ENCODE results near the gene SCN2B. TPM values are rescaled to one million over a fixed set of nuclear protein-coding genes. Genes with fewer than 3 reads are reported as not detected.

Gene SCN2B
- total RNA-seq, 1 donor from 2014 or later: 0.05 TPM

GRCh38 chr11:118148240-118148639 lies 28.2 kb downstream of the SCN2B start:
- H3K36me3 Mint-ChIP-seq (ENCODE audit: insufficient read depth): no peaks in the 10 kb centered on the region
- no peak overlapping the region for H3K27ac Mint-ChIP-seq
- TF ChIP-seq, protein P1, sequence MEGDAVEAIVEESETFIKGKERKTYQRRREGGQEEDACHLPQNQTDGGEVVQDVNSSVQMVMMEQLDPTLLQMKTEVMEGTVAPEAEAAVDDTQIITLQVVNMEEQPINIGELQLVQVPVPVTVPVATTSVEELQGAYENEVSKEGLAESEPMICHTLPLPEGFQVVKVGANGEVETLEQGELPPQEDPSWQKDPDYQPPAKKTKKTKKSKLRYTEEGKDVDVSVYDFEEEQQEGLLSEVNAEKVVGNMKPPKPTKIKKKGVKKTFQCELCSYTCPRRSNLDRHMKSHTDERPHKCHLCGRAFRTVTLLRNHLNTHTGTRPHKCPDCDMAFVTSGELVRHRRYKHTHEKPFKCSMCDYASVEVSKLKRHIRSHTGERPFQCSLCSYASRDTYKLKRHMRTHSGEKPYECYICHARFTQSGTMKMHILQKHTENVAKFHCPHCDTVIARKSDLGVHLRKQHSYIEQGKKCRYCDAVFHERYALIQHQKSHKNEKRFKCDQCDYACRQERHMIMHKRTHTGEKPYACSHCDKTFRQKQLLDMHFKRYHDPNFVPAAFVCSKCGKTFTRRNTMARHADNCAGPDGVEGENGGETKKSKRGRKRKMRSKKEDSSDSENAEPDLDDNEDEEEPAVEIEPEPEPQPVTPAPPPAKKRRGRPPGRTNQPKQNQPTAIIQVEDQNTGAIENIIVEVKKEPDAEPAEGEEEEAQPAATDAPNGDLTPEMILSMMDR (IDR thresholded peaks at IDR 0.05; ENCODE audit: unreplicated experiment): no peak
- no peaks in the 10 kb centered on the region for H3K9me3 Mint-ChIP-seq (ENCODE audit: low read depth)
- no peak for DNase-seq (ENCODE audit: low spot score, unreplicated experiment)
- no peak overlapping the region for H3K4me3 Mint-ChIP-seq (ENCODE audit: low read depth)
- no peaks in the 10 kb centered on the region for H3K4me1 Mint-ChIP-seq (ENCODE audit: low read depth)
- peaks cover 90% of the 10 kb centered on the region for H3K27me3 Mint-ChIP-seq

- H3K4me3 Mint-ChIP-seq (ENCODE audit: low read depth): no peak overlapping the region
- H3K9me3 Mint-ChIP-seq (ENCODE audit: low read depth): no peaks in the 10 kb centered on the region
- no peaks in the 10 kb centered on the region for H3K36me3 Mint-ChIP-seq (ENCODE audit: insufficient read depth)
- H3K27ac Mint-ChIP-seq: no peak overlapping the region
- DNase-seq (ENCODE audit: low spot score, unreplicated experiment): no peak
- H3K4me1 Mint-ChIP-seq (ENCODE audit: low read depth): no peaks in the 10 kb centered on the region
- TF ChIP-seq, protein P1 (IDR thresholded peaks at IDR 0.05; ENCODE audit: unreplicated experiment): no peak
- H3K27me3 Mint-ChIP-seq: peaks cover 94% of the 10 kb centered on the region
Observed at GRCh38 chr11:118147502-118147901, 28.9 kb downstream of the SCN2B start.

- H3K4me3 Mint-ChIP-seq (ENCODE audit: low read depth): peak overlapping the region; percentile 69
- H3K36me3 Mint-ChIP-seq (ENCODE audit: insufficient read depth): no peaks in the 10 kb centered on the region
- no peak for DNase-seq (ENCODE audit: low spot score, unreplicated experiment)
- no peaks in the 10 kb centered on the region for H3K9me3 Mint-ChIP-seq (ENCODE audit: low read depth)
- TF ChIP-seq, protein P1 (IDR thresholded peaks at IDR 0.05; ENCODE audit: unreplicated experiment): no peak
- H3K27ac Mint-ChIP-seq: peak overlapping the region; percentile 69
- H3K27me3 Mint-ChIP-seq: peaks cover 94% of the 10 kb centered on the region
- H3K4me1 Mint-ChIP-seq (ENCODE audit: low read depth): no peaks in the 10 kb centered on the region
Observed at GRCh38 chr11:118146554-118146953, 29.9 kb downstream of the SCN2B start.

GRCh38 chr11:118145285-118146227 lies 30.9 kb downstream of the SCN2B start:
- TF ChIP-seq, protein P1 (IDR thresholded peaks at IDR 0.05; ENCODE audit: unreplicated experiment): peak; percentile 91
- no peaks in the 10 kb centered on the region for H3K9me3 Mint-ChIP-seq (ENCODE audit: low read depth)
- peak overlapping the region; percentile 79 for H3K4me3 Mint-ChIP-seq (ENCODE audit: low read depth)
- no peaks in the 10 kb centered on the region for H3K4me1 Mint-ChIP-seq (ENCODE audit: low read depth)
- peak overlapping the region; percentile 54 for H3K27ac Mint-ChIP-seq
- peaks cover 90% of the 10 kb centered on the region for H3K27me3 Mint-ChIP-seq
- H3K36me3 Mint-ChIP-seq (ENCODE audit: insufficient read depth): no peaks in the 10 kb centered on the region
- DNase-seq (ENCODE audit: low spot score, unreplicated experiment): peak; percentile 92

GRCh38 chr11:118144301-118145268 lies 31.9 kb downstream of the SCN2B start:
- Mint-ChIP-seq H3K4me1 (ENCODE audit: low read depth) (no peaks in the 10 kb centered on the region), H3K27me3 (peaks cover 88% of the 10 kb centered on the region), H3K4me3 (ENCODE audit: low read depth) (peak overlapping the region; percentile 12), H3K36me3 (ENCODE audit: insufficient read depth) (no peaks in the 10 kb centered on the region), H3K9me3 (ENCODE audit: low read depth) (no peaks in the 10 kb centered on the region), H3K27ac (no peak overlapping the region)
- TF ChIP-seq, protein P1 (IDR thresholded peaks at IDR 0.05; ENCODE audit: unreplicated experiment): no peak
- no peak for DNase-seq (ENCODE audit: low spot score, unreplicated experiment)

Measured in progenitor cell of endocrine pancreas (in vitro differentiated cells).